CD4-positive, alpha-beta T cell treated with Interleukin-17A for 4 hours (primary cell): ENCODE results near the gene IBA57.

Experiments
- DNase-seq: peaks from one replicate; pipeline ENCODE4 v3.0.0-alpha.2; 2020; ENCODE audit warnings: mixed read lengths

Gene IBA57

GRCh38 chr1:228145463-228146416, 19.9 kb upstream of the IBA57 start:
- DNase-seq = no peak

- no peak for DNase-seq
Measured at GRCh38 chr1:228146417-228147150, 19.0 kb upstream of the IBA57 start.

GRCh38 chr1:228147151-228147693, 18.4 kb upstream of the IBA57 start:
- DNase-seq = no peak

GRCh38 chr1:228147768-228148167, 17.8 kb upstream of the IBA57 start:
- no peak for DNase-seq

DNA sequence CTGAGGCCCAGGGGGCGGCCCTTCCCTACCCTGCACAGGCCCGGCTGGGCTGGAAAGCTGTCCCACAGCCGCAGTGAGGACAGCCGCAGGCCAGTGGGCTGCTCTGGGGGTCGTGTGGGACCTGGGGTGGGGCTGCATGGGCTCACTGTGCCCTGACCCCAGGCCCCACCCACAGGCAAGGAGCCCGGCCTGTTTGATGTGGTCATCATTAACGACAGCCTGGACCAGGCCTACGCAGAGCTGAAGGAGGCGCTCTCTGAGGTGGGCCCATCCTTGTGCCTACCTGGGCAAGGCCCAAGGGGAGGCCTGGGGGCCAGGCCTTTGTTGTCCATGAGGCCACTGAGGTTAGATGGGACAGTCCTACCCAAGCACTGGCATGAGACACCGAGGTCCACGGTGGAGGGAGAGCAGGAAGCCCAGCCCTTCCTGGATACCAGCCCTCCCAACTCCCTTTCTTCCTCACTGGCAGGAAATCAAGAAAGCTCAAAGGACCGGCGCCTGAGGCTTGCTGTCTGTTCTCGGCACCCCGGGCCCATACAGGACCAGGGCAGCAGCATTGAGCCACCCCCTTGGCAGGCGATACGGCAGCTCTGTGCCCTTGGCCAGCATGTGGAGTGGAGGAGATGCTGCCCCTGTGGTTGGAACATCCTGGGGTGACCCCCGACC, 17.3 kb upstream of the IBA57 start:
- peak; percentile 0 for DNase-seq

DNA sequence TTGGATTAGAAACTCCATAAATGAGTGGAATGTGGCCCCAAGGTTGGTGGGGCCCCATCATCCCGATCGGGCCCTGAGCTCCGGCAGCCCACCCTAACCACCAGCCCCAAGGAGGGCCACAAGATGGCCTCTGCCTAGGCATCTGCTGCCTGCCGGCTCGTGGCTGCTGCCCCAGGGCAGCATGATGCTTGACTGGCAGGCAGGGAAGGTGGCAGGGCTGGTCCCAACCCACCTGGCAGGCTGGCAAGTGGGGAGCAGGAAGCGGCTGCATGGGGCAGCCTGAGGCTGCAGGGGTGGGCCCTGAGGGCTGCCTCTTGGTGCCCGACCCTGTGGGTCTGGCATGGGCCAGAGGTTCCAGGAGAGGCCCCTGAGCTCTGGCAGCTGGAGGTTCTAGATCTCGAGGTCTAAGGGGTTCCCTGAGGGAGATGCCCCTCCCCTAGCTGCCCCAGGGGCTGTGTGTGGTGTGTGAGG, 16.6 kb upstream of the IBA57 start:
- DNase-seq = no peak

DNA sequence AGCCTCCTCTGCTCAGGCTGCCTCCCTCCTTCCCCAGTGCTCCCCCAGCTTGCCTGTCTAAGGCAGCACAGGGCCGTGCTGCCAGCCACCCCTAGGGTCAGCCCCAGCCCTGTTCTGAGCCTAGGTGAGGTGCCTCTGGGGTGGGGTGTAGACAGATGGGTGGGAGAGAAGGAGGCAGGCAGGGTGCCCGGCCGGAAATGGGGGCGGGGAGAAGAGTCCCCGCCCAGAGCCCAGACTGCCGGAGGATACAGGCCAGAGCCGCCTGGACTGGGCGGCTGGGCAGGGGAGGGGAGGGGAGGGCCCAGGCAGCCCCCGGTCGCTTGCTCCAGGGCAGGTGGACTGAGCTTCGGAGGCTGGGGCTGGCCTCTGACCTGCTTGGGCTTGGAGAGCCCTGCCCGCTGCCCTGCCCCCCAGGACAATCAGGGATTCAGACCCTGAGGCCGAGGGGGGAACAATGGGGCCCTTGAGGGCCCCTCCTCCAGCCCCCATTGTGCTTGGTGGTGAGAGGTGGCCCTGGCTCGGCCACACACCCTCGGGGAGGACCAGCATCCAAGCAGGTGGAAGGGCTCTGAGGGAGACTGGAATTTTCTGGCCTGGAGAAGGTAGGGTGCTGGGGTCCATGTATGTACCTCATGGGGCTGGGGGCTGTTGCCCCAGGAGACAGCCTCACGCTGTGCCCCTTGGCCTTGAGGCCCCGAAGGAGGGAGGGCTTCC, 16.0 kb upstream of the IBA57 start, which contains the start of gene GJC2:
GJC2 (plus strand) TSS at position 525 of the 714 bp plus-strand sequence. CDS start 7,829 bp downstream, outside the sequence.
- no peak for DNase-seq

DNA sequence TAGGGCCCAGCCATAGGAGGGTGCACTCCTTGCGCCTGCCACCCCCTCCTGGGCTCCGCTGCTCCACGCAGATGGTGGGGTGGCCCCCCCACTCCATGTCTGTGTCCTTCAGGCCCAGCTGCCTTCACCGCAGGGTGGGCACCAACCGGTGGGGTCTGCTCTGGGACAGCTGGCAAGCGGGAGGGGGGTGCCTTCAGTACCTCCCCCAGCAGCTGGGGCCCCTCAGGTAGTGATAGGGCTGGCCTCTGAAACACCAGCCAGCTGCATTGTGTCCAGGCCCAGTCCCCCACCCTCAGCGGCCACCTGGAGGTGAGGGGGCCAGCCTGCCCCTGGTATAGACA, 15.5 kb upstream of the IBA57 start:
- no peak for DNase-seq

DNA sequence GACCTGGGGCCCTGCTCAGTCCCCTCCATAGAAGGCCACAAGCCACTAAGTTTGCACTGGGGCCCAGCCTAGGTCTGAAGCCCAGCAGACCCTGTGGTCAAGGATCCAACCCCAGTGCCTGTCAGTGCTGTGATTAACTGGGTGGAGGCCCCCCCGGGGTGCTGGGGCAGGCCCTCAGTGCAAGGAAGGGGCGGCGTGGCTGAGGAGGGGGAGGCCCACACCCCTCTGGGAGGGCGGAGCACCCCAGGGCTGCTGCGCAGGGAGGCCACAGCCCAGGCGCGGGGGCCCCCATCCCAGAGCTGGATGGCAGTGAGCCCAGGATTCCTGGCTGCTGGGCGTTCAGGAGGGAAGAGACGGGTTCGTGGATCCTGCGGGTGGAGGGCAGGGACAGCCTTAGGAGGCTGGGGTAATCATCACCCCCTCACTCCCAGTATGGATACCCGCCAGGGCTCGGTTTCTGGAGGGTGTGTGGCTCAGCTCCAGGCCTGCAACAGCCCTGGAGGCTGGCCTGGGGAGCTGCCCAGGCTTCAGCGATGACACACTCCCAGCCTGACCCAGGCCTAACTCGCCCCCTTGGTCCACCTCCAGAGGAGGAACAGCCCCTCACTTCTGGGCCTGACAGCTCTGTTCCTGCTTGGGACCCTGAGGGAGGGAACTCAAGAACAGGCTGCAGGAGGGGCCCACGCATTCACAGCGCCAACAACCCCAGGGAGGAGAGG, 15.0 kb upstream of the IBA57 start:
- DNase-seq = peak; percentile 1

DNA sequence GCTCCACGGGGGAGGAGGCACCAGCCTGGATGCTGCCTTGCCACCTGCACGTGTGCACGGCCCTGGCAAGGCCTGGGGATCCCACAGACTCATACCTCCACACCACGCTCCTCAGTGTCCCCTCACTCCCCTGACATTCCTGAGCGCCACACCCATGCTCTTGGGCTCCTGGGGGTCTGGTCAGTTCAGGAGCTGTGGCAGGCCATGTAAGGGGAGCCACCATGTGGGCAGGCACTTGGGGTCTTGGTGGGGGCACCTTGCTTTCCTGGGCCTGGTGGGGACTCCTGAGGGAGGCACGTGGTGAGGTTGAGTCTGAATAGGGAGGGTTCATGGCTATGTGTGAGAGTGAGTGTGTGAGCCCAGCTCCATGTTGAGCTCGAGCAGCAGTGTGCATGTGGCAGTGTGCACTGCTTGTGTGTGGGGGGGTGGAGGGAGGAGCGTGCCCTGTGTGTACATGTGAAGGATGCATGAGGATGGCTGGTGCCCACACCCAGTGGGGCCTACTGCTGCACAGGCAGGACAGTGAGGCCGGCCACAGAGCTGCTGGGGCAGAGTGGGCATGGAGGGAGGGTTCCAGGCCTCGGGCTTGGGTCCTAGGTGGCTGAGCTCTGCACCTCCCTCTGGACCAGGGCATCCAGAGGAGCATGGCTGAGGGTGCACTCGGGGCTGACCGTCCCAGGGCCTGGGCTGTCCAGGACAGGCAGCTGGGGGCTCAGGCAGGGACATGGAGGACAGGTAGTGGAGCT, 14.3 kb upstream of the IBA57 start:
- DNase-seq = no peak

GRCh38 chr1:228152097-228152917, 13.3 kb upstream of the IBA57 start:
- no peak for DNase-seq

DNA sequence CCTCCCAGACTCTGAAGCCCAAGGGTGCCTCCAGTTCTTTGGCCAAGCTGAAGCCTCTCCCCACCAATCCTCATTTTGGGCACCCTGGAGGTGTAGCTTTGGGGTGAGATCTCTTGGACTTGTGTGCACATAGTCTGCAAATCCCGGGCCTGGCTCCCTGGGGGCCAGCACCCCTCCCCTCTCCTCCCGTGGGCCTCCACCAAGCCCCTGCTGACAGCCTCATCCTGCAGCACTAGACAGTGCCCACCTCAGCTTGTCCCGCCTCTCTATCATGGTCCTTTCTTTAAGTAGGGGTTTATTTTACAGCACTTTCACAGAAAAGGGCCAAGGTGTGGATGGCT, 12.7 kb upstream of the IBA57 start:
- no peak for DNase-seq

GRCh38 chr1:228154021-228154669, 11.5 kb upstream of the IBA57 start:
- DNase-seq = no peak

GRCh38 chr1:228154670-228155571, 10.7 kb upstream of the IBA57 start:
- DNase-seq = no peak

DNA sequence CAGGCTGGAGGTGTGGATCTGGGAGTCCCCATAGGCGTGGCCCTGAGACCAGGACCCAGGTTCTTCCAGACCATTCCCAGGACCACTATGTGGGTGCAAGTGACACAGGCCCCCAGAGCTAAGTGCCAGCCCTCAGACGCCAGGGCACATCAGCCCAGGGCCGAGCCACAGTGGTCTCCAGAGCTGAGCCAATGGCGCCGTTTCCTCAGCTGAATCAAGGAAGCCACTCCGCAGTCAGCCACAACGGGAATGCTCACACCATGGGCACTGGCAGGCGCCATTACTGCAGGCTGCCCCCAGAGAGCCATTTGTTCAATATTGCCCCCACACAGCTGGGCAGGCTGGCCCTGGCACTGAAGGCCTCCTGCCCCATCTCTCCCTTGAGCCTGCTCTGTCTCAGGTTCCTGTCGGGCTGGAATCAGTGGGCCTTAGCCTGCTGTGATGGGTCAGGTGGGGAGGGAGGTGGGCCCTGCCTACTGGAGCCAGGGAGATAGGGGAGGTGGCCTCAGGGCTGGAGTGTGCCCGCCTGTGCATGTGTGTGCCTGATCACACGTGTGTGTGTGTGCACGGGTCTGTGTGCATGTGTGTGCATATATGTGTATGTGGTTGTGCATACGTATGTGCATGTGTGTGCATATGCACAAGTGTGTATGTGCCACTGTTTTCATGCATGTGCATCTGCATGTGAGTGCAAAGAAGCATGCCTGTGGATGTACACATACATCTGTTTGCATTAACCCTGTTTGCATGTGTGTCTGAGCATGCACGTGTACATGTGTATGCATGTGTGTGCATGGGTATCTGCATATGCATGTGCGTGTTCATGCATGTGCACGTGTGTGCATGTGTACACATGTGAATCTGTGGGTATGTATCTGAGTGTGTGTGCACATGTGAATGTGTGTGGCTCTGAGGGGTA, 9.7 kb upstream of the IBA57 start:
- DNase-seq = no peak

- DNase-seq = no peak
Measured at GRCh38 chr1:228156515-228156881, 9.1 kb upstream of the IBA57 start.
